CD14-positive monocyte (primary cell): ENCODE results near the gene PRR30. TPM values are rescaled to one million over a fixed set of nuclear protein-coding genes. Genes with fewer than 3 reads are reported as not detected.

Experiments
- DNase-seq, 3 donors: peaks; one replicate each; pipeline ENCODE4 v3.0.0-alpha.2; 2011 to 2022
- H2AFZ ChIP-seq: 2 replicates; pipeline ENCODE4 v1.6.0; 2012; ENCODE audit warnings: mild to moderate bottlenecking, low read depth, low read length, inconsistent platforms; ENCODE audit not compliant: insufficient read depth, poor library complexity, severe bottlenecking
- H3K27ac ChIP-seq, 2 donors: 1 replicate in 1 of 2; 2 replicates in 1 of 2; pipeline ENCODE4 v1.5.1; 2012 to 2013; ENCODE audit warnings: low read length in 2 of 2, control low read depth in 1 of 2, inconsistent platforms in 1 of 2, low read depth in 1 of 2, mild to moderate bottlenecking in 1 of 2
- H3K27me3 ChIP-seq, 2 donors: one replicate each; pipeline versions ENCODE4 v1.6.0 to v1.6.1; 2011 to 2013; ENCODE audit warnings: low read length in 2 of 2; ENCODE audit not compliant: control insufficient read depth in 2 of 2, insufficient read depth in 2 of 2
- H3K36me3 ChIP-seq, 2 donors: replicated peaks in 1 of 2; 1 replicate in 1 of 2; 2 replicates in 1 of 2; pipeline versions ENCODE4 v1.5.1 to v1.6.1; 2012 to 2013; ENCODE audit warnings: low read length in 2 of 2, control low read depth in 1 of 2, inconsistent platforms in 1 of 2, mild to moderate bottlenecking in 1 of 2; ENCODE audit not compliant: insufficient read depth in 2 of 2, control insufficient read depth in 1 of 2
- H3K4me1 ChIP-seq, 2 donors: 1 replicate in 1 of 2; 2 replicates in 1 of 2; pipeline versions ENCODE4 v1.5.1 to v1.6.1; 2012 to 2013; ENCODE audit warnings: low read length in 2 of 2, control low read depth in 1 of 2, inconsistent platforms in 1 of 2, mild to moderate bottlenecking in 1 of 2, moderate library complexity in 1 of 2; ENCODE audit not compliant: insufficient read depth in 2 of 2, control insufficient read depth in 1 of 2
- H3K4me2 ChIP-seq: replicated peaks from 2 replicates; pipeline ENCODE3; 2012; ENCODE audit warnings: low read length, moderate library complexity, mild to moderate bottlenecking; ENCODE audit not compliant: poor library complexity, severe bottlenecking; ENCODE audit errors: extremely low read depth
- H3K4me3 ChIP-seq, 3 experiments: fragments of 200-600 bp in 1 of 3; sonication (generic) in 1 of 3; replicated peaks in 1 of 3; 1 replicate in 2 of 3; 2 replicates in 1 of 3; pipeline ENCODE4 v1.5.1; 2011 to 2013; ENCODE audit warnings: low read length in 3 of 3, mild to moderate bottlenecking in 3 of 3, control low read depth in 2 of 3, low read depth in 2 of 3, inconsistent platforms in 1 of 3, moderate library complexity in 1 of 3
- H3K79me2 ChIP-seq: 2 replicates; pipeline ENCODE4 v1.6.0; 2012; ENCODE audit warnings: mild to moderate bottlenecking, control low read depth, inconsistent platforms, low read length, moderate library complexity; ENCODE audit not compliant: insufficient read depth
- H3K9ac ChIP-seq: 2 replicates; pipeline ENCODE4 v1.6.0; 2017; ENCODE audit warnings: low read length, mild to moderate bottlenecking; ENCODE audit not compliant: insufficient read depth, poor library complexity, severe bottlenecking
- H3K9me3 ChIP-seq, 2 donors: replicated peaks in 1 of 2; 1 replicate in 1 of 2; 2 replicates in 1 of 2; pipeline versions ENCODE4 v1.5.1 to v1.6.1; 2012 to 2013; ENCODE audit warnings: low read length in 2 of 2, control low read depth in 1 of 2; ENCODE audit not compliant: control insufficient read depth in 1 of 2, insufficient read depth in 1 of 2
- H4K20me1 ChIP-seq: 2 replicates; pipeline ENCODE4 v1.6.0; 2012; ENCODE audit warnings: mild to moderate bottlenecking, low read length, control low read depth, moderate library complexity; ENCODE audit not compliant: insufficient read depth
- H3K27ac Mint-ChIP-seq, 7 donors: one replicate each; pipeline ENCODE4 v1.8.0; 2020; ENCODE audit warnings: mild to moderate bottlenecking in 7 of 7, mixed read lengths in 7 of 7, moderate library complexity in 6 of 7, inconsistent platforms in 2 of 7
- H3K27me3 Mint-ChIP-seq, 3 donors: one replicate each; pipeline ENCODE4 v1.8.0; 2021 to 2022; ENCODE audit warnings: low read depth in 3 of 3, mild to moderate bottlenecking in 3 of 3, mixed read lengths in 3 of 3, moderate library complexity in 3 of 3, inconsistent platforms in 1 of 3
- H3K36me3 Mint-ChIP-seq, 2 donors: one replicate each; pipeline ENCODE4 v1.8.0; 2020; ENCODE audit warnings: mixed read lengths in 2 of 2, inconsistent platforms in 1 of 2, mild to moderate bottlenecking in 1 of 2
- H3K4me1 Mint-ChIP-seq: one replicate; pipeline ENCODE4 v1.8.0; 2020; ENCODE audit warnings: mild to moderate bottlenecking, mixed read lengths
- H3K4me3 Mint-ChIP-seq, 2 donors: one replicate each; pipeline ENCODE4 v1.8.0; 2020; ENCODE audit warnings: mild to moderate bottlenecking in 2 of 2, mixed read lengths in 2 of 2, moderate library complexity in 1 of 2
- H3K9me3 Mint-ChIP-seq, 7 donors: one replicate each; pipeline ENCODE4 v1.8.0; 2020 to 2022; ENCODE audit warnings: mixed read lengths in 7 of 7, mild to moderate bottlenecking in 6 of 7, moderate library complexity in 6 of 7, inconsistent platforms in 2 of 7
- CTCF ChIP-seq: fragments of 200-600 bp; IDR thresholded peaks from one replicate; pipeline ENCODE4 v1.8.0; 2022; ENCODE audit warnings: antibody characterized with exemption, mild to moderate bottlenecking
- WGBS: methylation state at CpG from one replicate; pipeline ENCODE4 v1.1.5; 2013; ENCODE audit warnings: missing lambda C conversion rate; ENCODE audit not compliant: insufficient coverage; 5-methylcytosine and 5-hydroxymethylcytosine counted together
- intact Hi-C, 2 donors: fragments of 100-400 bp; cut with micrococcal nuclease; formaldehyde crosslinking; loops; one replicate each; pipeline versions ENCODE4 v1.15.0 to v1.15.1; 2023
- polyA plus RNA-seq, 3 donors: library from polyadenylated mRNA; depleted of rRNA in 1 of 3; unstranded in 2 of 3; stranded (reverse) in 1 of 3; fragments of 300-500 nt in 2 of 3; fragments of >200 nt in 1 of 3; fragmentation: Illumina TruSeq in 2 of 3; gene quantifications; 1 replicate in 2 of 3; 2 replicates in 1 of 3; pipeline ENCODE4 v1.2.3, GENCODE V29; 2012 to 2021

Gene PRR30
- polyA plus RNA-seq, 3 donors, result not detected

GRCh38 chr2:27150639-27151230, 11.5 kb upstream of the PRR30 start:
- WGBS, result no CpG with 5 or more reads among the region's 8 CpGs
- Histone ChIP-seq H3K4me2 (no peak overlapping the region), H3K4me3 (no peak overlapping the region), H3K9me3 (no peaks in the 10 kb centered on the region), H3K4me1 (no peaks in the 10 kb centered on the region), H3K9ac (no peak overlapping the region), H3K36me3 (no peaks in the 10 kb centered on the region), H3K27me3 (no peaks in the 10 kb centered on the region), H3K79me2 (no peaks in the 10 kb centered on the region), H2AFZ (no peak overlapping the region), H4K20me1 (no peaks in the 10 kb centered on the region), H3K27ac (no peak overlapping the region)
- no peak for TF ChIP-seq CTCF
- H3K36me3 Mint-ChIP-seq, result no peaks in the 10 kb centered on the region
- peaks cover 0 to 2% (median 0%) of the 10 kb centered on the region in 7 donors for H3K9me3 Mint-ChIP-seq
- H3K27me3 Mint-ChIP-seq, result peaks cover 0 to 11% (median 2%) of the 10 kb centered on the region in 3 donors
- H3K4me1 Mint-ChIP-seq, result no peaks in the 10 kb centered on the region
- no peak for DNase-seq
- no peak overlapping the region for H3K27ac Mint-ChIP-seq
- intact Hi-C loops, result no loop called here
- H3K4me3 Mint-ChIP-seq, result no peak overlapping the region

GRCh38 chr2:27149570-27150405, 10.6 kb upstream of the PRR30 start:
- Histone ChIP-seq H3K9me3 (no peaks in the 10 kb centered on the region), H3K4me3 (no peak overlapping the region), H4K20me1 (no peaks in the 10 kb centered on the region), H2AFZ (no peak overlapping the region), H3K4me2 (no peak overlapping the region), H3K79me2 (no peaks in the 10 kb centered on the region), H3K27ac (no peak overlapping the region), H3K36me3 (no peaks in the 10 kb centered on the region), H3K4me1 (no peaks in the 10 kb centered on the region), H3K27me3 (no peaks in the 10 kb centered on the region), H3K9ac (no peak overlapping the region)
- no peak for DNase-seq
- no peaks in the 10 kb centered on the region for H3K4me1 Mint-ChIP-seq
- no peak for TF ChIP-seq CTCF
- no peak overlapping the region for H3K4me3 Mint-ChIP-seq
- no peak overlapping the region for H3K27ac Mint-ChIP-seq
- intact Hi-C loops, result no loop called here
- peaks cover 0 to 2% (median 0%) of the 10 kb centered on the region in 7 donors for H3K9me3 Mint-ChIP-seq
- peaks cover 0 to 9% (median 2%) of the 10 kb centered on the region in 3 donors for H3K27me3 Mint-ChIP-seq
- WGBS, result 92% methylated on average over 20 of the region's 29 CpGs
- no peaks in the 10 kb centered on the region for H3K36me3 Mint-ChIP-seq
